ENCODE results near the gene CUEDC1. TPM values are rescaled to one million over a fixed set of nuclear protein-coding genes. Genes with fewer than 3 reads are reported as not detected.
"Not testable (repeated sequence)": the region's sequence is repeated elsewhere in the genome, so short reads cannot be mapped to it uniquely, and the experiment has no call there.

Gene CUEDC1
- polyA plus RNA-seq, 1 donor = 48.8 TPM

GRCh38 chr17:57984936-57985674, 29.9 kb upstream of the CUEDC1 start:
- DNase-seq (ENCODE audit: low read depth) = no peak

- no peak for DNase-seq (ENCODE audit: low read depth)
Observed at GRCh38 chr17:57984261-57984890, 29.2 kb upstream of the CUEDC1 start.

GRCh38 chr17:57983446-57983845, 28.2 kb upstream of the CUEDC1 start:
- no peak for DNase-seq (ENCODE audit: low read depth)

- DNase-seq (ENCODE audit: low read depth) = no peak
Observed at GRCh38 chr17:57982452-57983170, 27.4 kb upstream of the CUEDC1 start.

GRCh38 chr17:57980522-57980921, 25.3 kb upstream of the CUEDC1 start:
- DNase-seq (ENCODE audit: low read depth) = no peak

- DNase-seq (ENCODE audit: low read depth) = no peak
Observed at GRCh38 chr17:57979076-57979475, 23.9 kb upstream of the CUEDC1 start.

- DNase-seq (ENCODE audit: low read depth) = no peak
Observed at GRCh38 chr17:57976594-57976993, 21.4 kb upstream of the CUEDC1 start.

GRCh38 chr17:57975044-57975443, 19.8 kb upstream of the CUEDC1 start:
- DNase-seq (ENCODE audit: low read depth) = no peak

- DNase-seq (ENCODE audit: low read depth) = not testable (repeated sequence)
Observed at GRCh38 chr17:57974053-57974824, 19.0 kb upstream of the CUEDC1 start.

GRCh38 chr17:57972151-57972550, 16.9 kb upstream of the CUEDC1 start:
- DNase-seq (ENCODE audit: low read depth) = no peak

- no peak for DNase-seq (ENCODE audit: low read depth)
Observed at GRCh38 chr17:57971572-57971971, 16.4 kb upstream of the CUEDC1 start.

GRCh38 chr17:57970710-57971109, 15.5 kb upstream of the CUEDC1 start:
- no peak for DNase-seq (ENCODE audit: low read depth)

- DNase-seq (ENCODE audit: low read depth) = no peak
Observed at GRCh38 chr17:57968456-57968855, 13.2 kb upstream of the CUEDC1 start.

- DNase-seq (ENCODE audit: low read depth) = no peak
Observed at GRCh38 chr17:57966875-57967274, 11.7 kb upstream of the CUEDC1 start.

- DNase-seq (ENCODE audit: low read depth) = no peak
Observed at GRCh38 chr17:57966246-57966645, 11.0 kb upstream of the CUEDC1 start.

GRCh38 chr17:57965521-57966160, 10.4 kb upstream of the CUEDC1 start:
- no peak for DNase-seq (ENCODE audit: low read depth)

GRCh38 chr17:57963149-57963511, 7.9 kb upstream of the CUEDC1 start:
- DNase-seq (ENCODE audit: low read depth) = no peak

GRCh38 chr17:57962279-57963148, 7.3 kb upstream of the CUEDC1 start:
- DNase-seq (ENCODE audit: low read depth) = no peak

GRCh38 chr17:57959929-57960328, 4.7 kb upstream of the CUEDC1 start:
- no peak for DNase-seq (ENCODE audit: low read depth)

GRCh38 chr17:57958391-57958790, 3.2 kb upstream of the CUEDC1 start:
- not testable (repeated sequence) for DNase-seq (ENCODE audit: low read depth)

- no peak for DNase-seq (ENCODE audit: low read depth)
Observed at GRCh38 chr17:57957886-57958285, 2.7 kb upstream of the CUEDC1 start.

Data from forelimb muscle (tissue), 1 donor.